MCF 10A (cell line): Measurements from ENCODE around the gene ADRA1B. TPM values are rescaled to one million over a fixed set of nuclear protein-coding genes. Genes with fewer than 3 reads are reported as not detected.

Source experiments
- BruUV-seq: library from RNA; stranded (reverse); fragments of 400-500 nt; replicated peaks from 2 replicates; lab custom pipeline; 2021; lab: Mats Ljungman, UMichigan
- CTCF ChIA-PET: fragments of 300-600 bp; sonication (Branson Sonifier 250); formaldehyde crosslinking; extraction: SDS; loops from one replicate; lab custom pipeline; 2021; ENCODE audit warnings: antibody characterized with exemption, inconsistent platforms; lab: Yijun Ruan, JAX
- POLR2A ChIA-PET: fragments of 300-600, 350-650 bp; sonication (Branson Sonifier 250); formaldehyde crosslinking; extraction: SDS; loops from one replicate; lab custom pipeline; 2020; ENCODE audit warnings: antibody characterized with exemption, inconsistent platforms; lab: Yijun Ruan, JAX
- DNase-seq: peaks from one replicate; pipeline ENCODE4 v3.0.0-alpha.2; 2018; ENCODE audit not compliant: unreplicated experiment
- H3K27ac Mint-ChIP-seq: one replicate; pipeline ENCODE4 v1.8.0; 2022; ENCODE audit warnings: mild to moderate bottlenecking, low read depth, mixed read lengths; ENCODE audit not compliant: unreplicated experiment
- H3K27me3 Mint-ChIP-seq: one replicate; pipeline ENCODE4 v1.8.0; 2022; ENCODE audit warnings: mixed read lengths; ENCODE audit not compliant: insufficient read depth, unreplicated experiment
- H3K36me3 Mint-ChIP-seq: one replicate; pipeline ENCODE4 v1.8.0; 2022; ENCODE audit warnings: mild to moderate bottlenecking, moderate library complexity, mixed read lengths; ENCODE audit not compliant: insufficient read depth, unreplicated experiment
- H3K4me1 Mint-ChIP-seq: one replicate; pipeline ENCODE4 v1.8.0; 2022; ENCODE audit warnings: mixed read lengths; ENCODE audit not compliant: insufficient read depth, unreplicated experiment
- H3K4me3 Mint-ChIP-seq: one replicate; pipeline ENCODE4 v1.8.0; 2022; ENCODE audit warnings: mild to moderate bottlenecking, moderate library complexity, mixed read lengths; ENCODE audit not compliant: unreplicated experiment
- H3K9me3 Mint-ChIP-seq: one replicate; pipeline ENCODE4 v1.8.0; 2022; ENCODE audit warnings: mixed read lengths; ENCODE audit not compliant: unreplicated experiment
- intact Hi-C: fragments of 100-400 bp; cut with micrococcal nuclease; formaldehyde crosslinking; loops from 2 replicates; pipeline ENCODE4 v1.14.1; 2022
- total RNA-seq: library from RNA; stranded (reverse); gene quantifications from 2 replicates; pipeline ENCODE4 v1.2.3, GENCODE V29; 2022
- TF ChIP-seq, protein P1 (sequence below): fragments of 200-600 bp; IDR thresholded peaks from one replicate; pipeline ENCODE4 v1.8.0; 2022; ENCODE audit warnings: antibody characterized with exemption, mild to moderate bottlenecking; ENCODE audit not compliant: unreplicated experiment

ADRA1B gene
- total RNA-seq, 1 experiment from 2014 or later: 0.14 TPM

DNA sequence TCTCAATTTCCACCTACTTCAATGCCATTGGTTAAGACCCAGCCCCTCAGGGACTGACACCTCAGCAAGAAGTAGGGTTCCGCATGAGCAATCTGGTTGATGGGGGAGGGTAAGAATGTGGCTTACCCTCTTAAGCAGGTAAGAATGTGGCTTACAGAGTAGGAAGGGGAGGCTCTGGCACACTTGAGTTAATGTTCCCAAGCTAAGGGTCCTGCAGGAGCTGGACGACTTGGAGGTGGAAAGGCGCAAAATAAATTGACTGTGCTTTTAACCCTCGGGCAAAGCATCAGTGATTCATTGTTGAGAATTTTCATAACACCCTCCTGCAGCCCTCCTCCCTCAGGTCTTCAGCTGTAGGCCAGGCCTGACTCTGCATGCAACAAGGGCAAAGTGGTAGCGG is 24.9 kb upstream of the ADRA1B start:
- TF ChIP-seq, protein P1, sequence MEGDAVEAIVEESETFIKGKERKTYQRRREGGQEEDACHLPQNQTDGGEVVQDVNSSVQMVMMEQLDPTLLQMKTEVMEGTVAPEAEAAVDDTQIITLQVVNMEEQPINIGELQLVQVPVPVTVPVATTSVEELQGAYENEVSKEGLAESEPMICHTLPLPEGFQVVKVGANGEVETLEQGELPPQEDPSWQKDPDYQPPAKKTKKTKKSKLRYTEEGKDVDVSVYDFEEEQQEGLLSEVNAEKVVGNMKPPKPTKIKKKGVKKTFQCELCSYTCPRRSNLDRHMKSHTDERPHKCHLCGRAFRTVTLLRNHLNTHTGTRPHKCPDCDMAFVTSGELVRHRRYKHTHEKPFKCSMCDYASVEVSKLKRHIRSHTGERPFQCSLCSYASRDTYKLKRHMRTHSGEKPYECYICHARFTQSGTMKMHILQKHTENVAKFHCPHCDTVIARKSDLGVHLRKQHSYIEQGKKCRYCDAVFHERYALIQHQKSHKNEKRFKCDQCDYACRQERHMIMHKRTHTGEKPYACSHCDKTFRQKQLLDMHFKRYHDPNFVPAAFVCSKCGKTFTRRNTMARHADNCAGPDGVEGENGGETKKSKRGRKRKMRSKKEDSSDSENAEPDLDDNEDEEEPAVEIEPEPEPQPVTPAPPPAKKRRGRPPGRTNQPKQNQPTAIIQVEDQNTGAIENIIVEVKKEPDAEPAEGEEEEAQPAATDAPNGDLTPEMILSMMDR: no peak
- H3K27me3 Mint-ChIP-seq: no peaks in the 10 kb centered on the region
- intact Hi-C loops: no loop called here
- H3K27ac Mint-ChIP-seq: no peak overlapping the region
- DNase-seq: no peak
- H3K4me1 Mint-ChIP-seq: no peaks in the 10 kb centered on the region
- H3K4me3 Mint-ChIP-seq: no peak overlapping the region
- H3K9me3 Mint-ChIP-seq: no peaks in the 10 kb centered on the region
- CTCF ChIA-PET: no interaction called here
- H3K36me3 Mint-ChIP-seq: no peaks in the 10 kb centered on the region
- POLR2A ChIA-PET: interaction anchor here (1.3 kb wide), 1 partner anchor 41 kb away, joined by 3 read pairs; no protein-coding TSS in a partner anchor
- BruUV-seq: no TSS peak

DNA sequence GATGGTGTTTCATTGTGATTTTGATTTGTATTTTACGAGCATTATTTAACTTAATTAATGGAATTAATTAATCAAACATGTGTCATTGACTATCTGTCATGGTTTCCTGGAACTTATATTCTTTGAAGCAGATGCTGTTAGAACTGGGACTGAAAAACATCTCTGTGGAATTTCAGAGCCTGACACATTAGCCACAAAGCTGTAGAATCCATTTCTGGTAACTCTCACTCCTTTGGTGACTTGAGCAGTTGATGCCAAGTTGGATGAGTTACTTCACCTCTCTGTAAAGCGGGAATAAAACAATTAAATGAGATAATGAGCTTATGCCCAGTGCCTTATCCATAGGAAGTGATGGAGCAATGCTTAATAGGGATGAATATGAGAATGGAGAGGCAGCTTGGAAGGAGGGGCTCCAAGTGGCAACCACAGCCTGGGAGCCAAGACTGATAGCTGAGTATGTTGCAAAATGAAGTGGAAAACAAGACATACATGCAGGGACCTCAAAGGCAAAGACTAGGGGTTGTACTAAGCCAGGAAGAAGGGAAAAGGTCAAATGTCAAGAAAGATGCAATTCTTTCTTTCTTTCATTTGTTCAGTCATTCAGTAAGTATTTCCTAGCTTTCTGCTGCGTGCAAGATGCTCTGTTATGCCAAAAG is 23.1 kb upstream of the ADRA1B start:
- peaks cover 6% of the 10 kb centered on the region for H3K4me1 Mint-ChIP-seq
- ChIA-PET CTCF (interaction anchor here (0.9 to 1.1 kb wide), 3 partner anchors 11 to 25 kb away, joined by 3 to 5 read pairs (median 3); no protein-coding TSS in a partner anchor), POLR2A (no interaction called here)
- no peak overlapping the region for H3K4me3 Mint-ChIP-seq
- no peaks in the 10 kb centered on the region for H3K9me3 Mint-ChIP-seq
- TF ChIP-seq, protein P1: no peak
- no peak overlapping the region for H3K27ac Mint-ChIP-seq
- DNase-seq: no peak
- BruUV-seq: no TSS peak
- no peaks in the 10 kb centered on the region for H3K36me3 Mint-ChIP-seq
- no peaks in the 10 kb centered on the region for H3K27me3 Mint-ChIP-seq
- intact Hi-C loops: no loop called here

DNA sequence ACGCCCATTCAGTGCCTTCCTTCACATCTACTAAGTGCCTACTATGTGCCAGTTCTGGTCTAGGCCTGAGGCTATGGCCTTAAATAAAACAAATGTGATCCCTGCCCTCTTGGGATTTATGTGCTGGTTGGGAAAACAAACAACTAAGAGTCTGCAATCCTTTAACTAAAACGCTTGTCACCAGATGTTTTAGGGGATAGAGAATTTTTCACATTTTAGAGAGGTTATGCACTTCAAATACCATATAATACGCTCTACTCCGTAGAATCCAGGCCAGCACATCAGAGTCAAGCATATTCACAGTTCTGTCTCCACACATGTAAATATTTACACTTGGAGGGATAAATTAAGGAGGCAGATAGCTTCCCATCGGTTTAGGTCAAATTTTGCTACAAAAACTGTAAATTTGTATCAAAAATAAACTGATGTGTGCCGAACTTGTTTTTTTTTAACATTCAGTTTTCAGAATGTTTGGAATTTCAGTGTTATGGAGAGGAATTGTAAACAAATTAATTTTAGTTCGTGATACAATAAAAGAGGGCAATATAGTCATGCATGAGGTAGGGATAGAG is 22.0 kb upstream of the ADRA1B start:
- TF ChIP-seq, protein P1: no peak
- Mint-ChIP-seq H3K27ac (no peak overlapping the region), H3K27me3 (no peaks in the 10 kb centered on the region), H3K36me3 (no peaks in the 10 kb centered on the region), H3K4me3 (no peak overlapping the region), H3K4me1 (peaks cover 9% of the 10 kb centered on the region), H3K9me3 (no peaks in the 10 kb centered on the region)
- ChIA-PET POLR2A (interaction anchor here (0.6 to 1.4 kb wide), 2 partner anchors 14 to 93 kb away, joined by 3 to 4 read pairs; no protein-coding TSS in a partner anchor), CTCF (interaction anchor here (1.1 kb wide), 1 partner anchor 13 kb away, joined by 3 read pairs; no protein-coding TSS in a partner anchor)
- no TSS peak for BruUV-seq
- DNase-seq: no peak
- intact Hi-C loops: no loop called here

DNA sequence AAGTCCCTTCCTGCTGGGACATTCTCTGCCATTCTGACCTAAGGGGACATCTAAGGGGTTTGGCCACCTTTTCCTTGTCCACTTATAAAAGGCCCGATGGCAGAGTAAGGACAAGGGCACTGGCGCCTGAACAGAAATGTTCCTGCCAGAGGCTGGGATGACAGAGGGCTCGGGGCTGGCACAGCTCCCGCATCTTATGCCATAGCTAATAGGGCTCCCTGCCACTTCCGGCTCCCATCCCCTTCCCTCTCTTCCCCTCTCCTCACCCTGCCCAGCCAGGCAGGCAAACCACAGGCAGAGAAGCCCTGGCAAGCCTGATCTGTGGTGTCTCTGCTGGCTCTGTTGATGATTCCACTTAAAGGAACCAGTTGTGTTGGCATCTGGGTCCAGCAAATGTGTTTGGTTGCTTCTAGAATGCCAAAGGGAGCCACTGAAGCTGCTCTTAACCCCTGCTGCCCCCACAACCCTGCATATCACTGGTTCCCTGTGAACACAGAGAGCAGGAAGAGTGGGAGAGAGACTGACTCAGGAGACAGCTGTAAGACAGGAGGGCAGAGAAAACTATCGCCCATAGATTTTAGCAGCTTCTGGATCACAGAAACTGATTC is 18.4 kb upstream of the ADRA1B start:
- Mint-ChIP-seq H3K4me1 (peaks cover 29% of the 10 kb centered on the region), H3K9me3 (no peaks in the 10 kb centered on the region), H3K27me3 (no peaks in the 10 kb centered on the region), H3K27ac (no peak overlapping the region), H3K36me3 (no peaks in the 10 kb centered on the region), H3K4me3 (no peak overlapping the region)
- intact Hi-C loops: no loop called here
- TF ChIP-seq, protein P1: no peak
- DNase-seq: peak; percentile 56
- POLR2A ChIA-PET: no interaction called here
- no TSS peak for BruUV-seq
- CTCF ChIA-PET: interaction anchor here (0.7 to 2.0 kb wide), 4 partner anchors 10 to 454 kb away, joined by 3 to 5 read pairs (median 3); no protein-coding TSS in a partner anchor
